Vagina (tissue), 2 donors: ENCODE data around the gene GEMIN7. TPM values are rescaled to one million over a fixed set of nuclear protein-coding genes. Genes with fewer than 3 reads are reported as not detected.

Source experiments
- DNase-seq, 2 donors: peaks; one replicate each; pipeline ENCODE4 v3.0.0-alpha.2; 2017; ENCODE audit errors: extremely low spot score in 2 of 2
- H3K27ac ChIP-seq: fragments of 200-600 bp; sonication (generic); one replicate; pipeline ENCODE4 v1.5.1; 2019
- H3K27me3 ChIP-seq: fragments of 200-600 bp; sonication (generic); one replicate; pipeline ENCODE4 v1.5.1; 2019
- H3K36me3 ChIP-seq, 2 donors: fragments of 200-600 bp; sonication (generic); one replicate each; pipeline ENCODE4 v1.5.1; 2017 to 2019
- H3K4me1 ChIP-seq: fragments of 200-600 bp; sonication (generic); one replicate; pipeline ENCODE4 v1.5.1; 2019
- H3K4me3 ChIP-seq, 2 donors: fragments of 200-600 bp; sonication (generic); 1 replicate in 1 of 2; 2 replicates in 1 of 2; pipeline ENCODE4 v1.5.1; 2016 to 2019
- H3K9me3 ChIP-seq: fragments of 200-600 bp; sonication (generic); one replicate; pipeline ENCODE4 v1.5.1; 2019
- POLR2A ChIP-seq, 2 donors: fragments of 450-650 bp; IDR thresholded peaks; one replicate each; pipeline ENCODE4 v1.6.1; 2017; ENCODE audit warnings: antibody characterized with exemption in 2 of 2, mild to moderate bottlenecking in 2 of 2, moderate library complexity in 2 of 2
- POLR2AphosphoS5 ChIP-seq, 2 donors: sonication (generic); formaldehyde crosslinking; IDR thresholded peaks; one replicate each; pipeline ENCODE4 v1.9.0; 2017; ENCODE audit warnings: antibody characterized with exemption in 2 of 2, mild to moderate bottlenecking in 2 of 2, low read depth in 1 of 2; ENCODE audit not compliant: insufficient read depth in 1 of 2
- intact Hi-C: fragments of 100-400 bp; cut with DNase I; formaldehyde crosslinking; loops from one replicate; pipeline ENCODE4 v1.15.1; 2023
- total RNA-seq: library from RNA; depleted of rRNA; stranded (reverse); fragments of >200 nt; gene quantifications from one replicate; pipeline ENCODE4 v1.2.3, GENCODE V29; 2016
- TF ChIP-seq, protein P1 (sequence below), 3 experiments: fragments of 450-650 bp in 2 of 3; fragments of 200-600 bp in 1 of 3; sonication (generic) in 1 of 3; IDR thresholded peaks; one replicate each; pipeline ENCODE4 v1.5.1; 2017 to 2019; ENCODE audit warnings: antibody characterized with exemption in 3 of 3, mild to moderate bottlenecking in 2 of 3, moderate library complexity in 2 of 3

GEMIN7 gene
- total RNA-seq, 1 donor from 2014 or later: 42.0 TPM

DNA sequence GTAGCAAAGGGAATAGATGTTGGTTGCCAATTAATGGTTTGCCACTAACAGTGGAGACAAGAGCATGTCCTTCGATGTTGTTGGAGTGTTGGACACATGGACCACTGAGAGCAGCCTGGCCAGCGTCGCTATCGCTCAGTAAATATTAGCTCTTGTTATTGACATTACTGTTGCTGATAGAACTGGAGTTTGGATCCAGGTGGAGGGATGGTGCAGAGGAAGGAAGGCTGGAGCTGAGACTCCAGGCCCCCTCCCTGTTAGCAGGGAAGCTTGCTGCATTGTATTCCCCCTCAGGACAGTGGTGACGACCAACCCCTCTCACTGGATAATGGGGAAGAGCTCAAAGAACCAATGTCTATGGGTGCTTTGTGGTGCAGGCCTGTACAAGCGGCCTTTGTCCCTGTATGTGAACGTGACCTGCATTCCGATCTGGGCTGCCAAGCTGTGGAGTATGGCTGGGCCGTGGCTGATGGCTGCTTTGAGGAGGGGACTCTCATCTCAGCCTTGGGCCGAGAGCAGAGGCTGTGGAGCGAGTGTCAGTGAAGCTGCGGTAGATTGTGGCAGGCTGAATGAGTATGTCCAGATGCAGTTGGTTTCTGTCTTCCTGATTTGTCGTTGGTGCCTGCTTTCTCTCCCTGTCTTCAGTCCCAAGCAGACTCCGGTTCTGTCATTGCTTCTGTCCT lies 33.2 kb upstream of the GEMIN7 start:
- H3K27me3 ChIP-seq: no peaks in the 10 kb centered on the region
- H3K27ac ChIP-seq: no peak overlapping the region
- H3K4me1 ChIP-seq: peaks cover 76% of the 10 kb centered on the region
- H3K36me3 ChIP-seq: peaks cover 0 to 33% of the 10 kb centered on the region in 2 donors
- TF ChIP-seq POLR2AphosphoS5 (IDR thresholded peaks at IDR 0.05; ENCODE audit: insufficient read depth in 1 of 2, low read depth in 1 of 2) (no peak), POLR2A (IDR thresholded peaks at IDR 0.05) (no peak)
- TF ChIP-seq, protein P1, sequence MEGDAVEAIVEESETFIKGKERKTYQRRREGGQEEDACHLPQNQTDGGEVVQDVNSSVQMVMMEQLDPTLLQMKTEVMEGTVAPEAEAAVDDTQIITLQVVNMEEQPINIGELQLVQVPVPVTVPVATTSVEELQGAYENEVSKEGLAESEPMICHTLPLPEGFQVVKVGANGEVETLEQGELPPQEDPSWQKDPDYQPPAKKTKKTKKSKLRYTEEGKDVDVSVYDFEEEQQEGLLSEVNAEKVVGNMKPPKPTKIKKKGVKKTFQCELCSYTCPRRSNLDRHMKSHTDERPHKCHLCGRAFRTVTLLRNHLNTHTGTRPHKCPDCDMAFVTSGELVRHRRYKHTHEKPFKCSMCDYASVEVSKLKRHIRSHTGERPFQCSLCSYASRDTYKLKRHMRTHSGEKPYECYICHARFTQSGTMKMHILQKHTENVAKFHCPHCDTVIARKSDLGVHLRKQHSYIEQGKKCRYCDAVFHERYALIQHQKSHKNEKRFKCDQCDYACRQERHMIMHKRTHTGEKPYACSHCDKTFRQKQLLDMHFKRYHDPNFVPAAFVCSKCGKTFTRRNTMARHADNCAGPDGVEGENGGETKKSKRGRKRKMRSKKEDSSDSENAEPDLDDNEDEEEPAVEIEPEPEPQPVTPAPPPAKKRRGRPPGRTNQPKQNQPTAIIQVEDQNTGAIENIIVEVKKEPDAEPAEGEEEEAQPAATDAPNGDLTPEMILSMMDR (IDR thresholded peaks at IDR 0.05): no peak
- intact Hi-C loops: no loop called here
- no peaks in the 10 kb centered on the region for H3K9me3 ChIP-seq
- DNase-seq: no peak
- no peak overlapping the region for H3K4me3 ChIP-seq

DNA sequence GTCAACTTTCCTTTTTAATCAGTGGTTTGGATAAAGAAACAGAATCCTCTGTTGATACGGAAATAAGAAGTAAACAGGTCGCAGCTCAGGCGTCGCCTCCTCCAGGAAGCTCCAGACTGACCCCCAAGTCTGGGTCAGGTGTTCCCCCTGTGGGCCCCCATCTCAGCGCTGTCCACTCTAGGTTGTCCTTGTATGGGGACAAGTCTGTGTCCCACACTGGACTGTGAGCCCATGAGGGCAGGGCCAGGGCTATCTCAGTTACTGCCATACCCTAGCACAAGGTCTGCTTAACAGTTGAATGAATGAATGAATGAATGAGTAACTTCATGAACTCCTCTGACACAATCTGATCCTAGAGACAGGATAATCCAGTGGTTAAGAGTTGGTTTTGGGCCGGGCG lies 32.7 kb upstream of the GEMIN7 start:
- DNase-seq: no peak
- Histone ChIP-seq H3K27ac (no peak overlapping the region), H3K4me3 (no peak overlapping the region), H3K9me3 (no peaks in the 10 kb centered on the region), H3K4me1 (peaks cover 74% of the 10 kb centered on the region), H3K27me3 (no peaks in the 10 kb centered on the region), H3K36me3 (peaks cover 0 to 28% of the 10 kb centered on the region in 2 donors)
- TF ChIP-seq, protein P1 (IDR thresholded peaks at IDR 0.05): no peak
- TF ChIP-seq POLR2A (IDR thresholded peaks at IDR 0.05): no peak
- TF ChIP-seq POLR2AphosphoS5 (IDR thresholded peaks at IDR 0.05; ENCODE audit: insufficient read depth in 1 of 2, low read depth in 1 of 2): no peak
- intact Hi-C loops: no loop called here

DNA sequence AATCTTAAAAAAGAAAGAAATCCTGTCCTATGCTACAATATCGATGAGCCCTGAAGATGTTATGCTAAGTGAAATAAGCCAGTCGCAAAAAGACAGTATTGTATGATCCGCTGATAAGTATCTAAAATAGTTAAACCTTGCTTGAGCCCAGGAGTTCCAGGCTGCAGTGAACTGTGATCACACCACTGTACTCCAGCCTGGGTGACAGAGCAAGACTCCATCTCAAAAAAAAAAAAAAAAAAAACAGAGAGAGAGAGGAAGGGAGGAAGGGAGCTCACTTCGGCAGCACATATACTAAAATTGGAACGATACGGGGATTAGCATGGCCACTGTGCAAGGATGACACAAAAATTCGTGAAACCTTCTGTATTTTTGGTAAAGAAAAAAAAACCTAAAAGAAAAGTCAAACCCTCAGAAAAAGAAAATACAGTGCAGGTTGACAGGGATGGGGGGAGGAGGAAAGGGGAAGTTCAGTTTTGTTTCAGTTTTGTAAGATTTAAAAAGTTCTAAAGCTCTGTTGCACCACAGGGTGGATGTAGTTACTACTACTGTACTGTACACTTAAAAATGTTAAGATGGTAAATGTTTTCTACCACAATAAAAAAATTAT lies 31.8 kb upstream of the GEMIN7 start:
- intact Hi-C loops: no loop called here
- DNase-seq: no peak
- Histone ChIP-seq H3K9me3 (no peaks in the 10 kb centered on the region), H3K4me3 (no peak overlapping the region), H3K27me3 (no peaks in the 10 kb centered on the region), H3K4me1 (peaks cover 74% of the 10 kb centered on the region), H3K36me3 (peaks cover 0 to 25% of the 10 kb centered on the region in 2 donors), H3K27ac (no peak overlapping the region)
- TF ChIP-seq POLR2A (IDR thresholded peaks at IDR 0.05) (no peak), POLR2AphosphoS5 (IDR thresholded peaks at IDR 0.05; ENCODE audit: insufficient read depth in 1 of 2, low read depth in 1 of 2) (no peak)
- TF ChIP-seq, protein P1 (IDR thresholded peaks at IDR 0.05): no peak

DNA sequence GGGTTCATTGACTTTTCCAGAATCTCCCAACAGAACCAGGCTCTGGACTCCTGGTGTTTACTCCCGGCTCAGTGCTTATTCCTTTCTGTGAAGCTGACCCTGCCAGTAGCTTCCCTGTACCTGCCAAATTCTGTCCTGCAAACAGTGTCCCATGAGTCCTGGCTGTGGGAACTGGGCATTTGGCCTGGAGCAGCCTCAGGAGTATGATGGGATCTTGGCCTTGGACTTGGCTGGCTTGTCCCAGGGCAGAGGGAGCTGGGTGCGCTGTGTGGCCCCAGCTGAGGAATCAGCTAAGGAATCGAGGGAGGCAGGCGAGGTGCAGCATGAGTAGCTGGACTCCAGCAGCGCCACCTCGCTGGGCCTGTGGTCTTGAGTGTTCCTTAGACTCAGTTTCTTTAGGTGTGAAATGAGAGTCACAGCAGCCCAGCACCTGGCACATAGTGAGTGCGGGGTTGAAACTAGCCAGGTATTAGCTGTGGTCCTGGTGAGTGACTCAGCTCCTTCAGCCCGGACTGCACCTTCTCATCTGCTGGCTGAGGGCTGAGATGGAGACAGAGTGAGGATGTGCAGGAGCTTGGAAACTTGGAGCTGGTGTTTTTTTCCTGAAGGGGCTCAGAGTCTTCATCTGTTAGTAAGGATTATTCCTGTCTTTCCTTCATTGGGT lies 29.9 kb upstream of the GEMIN7 start:
- no peak for TF ChIP-seq POLR2AphosphoS5 (IDR thresholded peaks at IDR 0.05; ENCODE audit: insufficient read depth in 1 of 2, low read depth in 1 of 2)
- no peak for TF ChIP-seq POLR2A (IDR thresholded peaks at IDR 0.05)
- TF ChIP-seq, protein P1 (IDR thresholded peaks at IDR 0.05): no peak
- DNase-seq: no peak
- no peaks in the 10 kb centered on the region for H3K9me3 ChIP-seq
- H3K4me3 ChIP-seq: no peak overlapping the region
- no peak overlapping the region for H3K27ac ChIP-seq
- H3K36me3 ChIP-seq: peaks cover 0 to 31% of the 10 kb centered on the region in 2 donors
- H3K27me3 ChIP-seq: no peaks in the 10 kb centered on the region
- peaks cover 66% of the 10 kb centered on the region for H3K4me1 ChIP-seq
- intact Hi-C loops: no loop called here
